Measurements from ENCODE around the gene ABCD3. TPM values are rescaled to one million over a fixed set of nuclear protein-coding genes. Genes with fewer than 3 reads are reported as not detected.

The ABCD3 gene
- total and polyA plus RNA-seq, 2 donors from 2014 or later, result 43.2 to 65.1 TPM

- FAIRE-seq (no peak), DNase-seq (no peak)
- intact Hi-C loops (cut with DNase I), result no loop called here
- H3K9ac ChIP-seq (ENCODE audit: low read length in 3 of 3), result no peak overlapping the region
- peaks cover 0 to 4% (median 4%) of the 10 kb centered on the region in 3 donors for H3K4me1 ChIP-seq (ENCODE audit: control insufficient read depth in 2 of 3, insufficient read depth in 2 of 3, low read depth in 1 of 3, low read length in 3 of 3)
- no peaks in the 10 kb centered on the region for H3K36me3 ChIP-seq (ENCODE audit: control insufficient read depth in 2 of 3, insufficient read depth in 3 of 3, low read length in 3 of 3)
- no peaks in the 10 kb centered on the region for H3K27me3 ChIP-seq (ENCODE audit: control insufficient read depth, insufficient read depth, low read length)
- no peak overlapping the region for H3K4me3 ChIP-seq (ENCODE audit: low read length in 3 of 3)
- H3K27ac ChIP-seq (ENCODE audit: low read depth in 2 of 2, low read length in 2 of 2), result no peak overlapping the region
- no peaks in the 10 kb centered on the region for H3K9me3 ChIP-seq (ENCODE audit: control insufficient read depth in 2 of 3, insufficient read depth in 1 of 3, low read length in 3 of 3)
- no peak for TF ChIP-seq CTCF (IDR thresholded peaks at IDR 0.05; ENCODE audit: borderline replicate concordance, extremely low read depth, insufficient read depth)
Measured at GRCh38 chr1:94413311-94413710, 4.9 kb upstream of the ABCD3 start.

GRCh38 chr1:94416901-94417727, 1.1 kb upstream of the ABCD3 start:
- intact Hi-C loops (cut with DNase I), result no loop called here
- Histone ChIP-seq H3K27me3 (ENCODE audit: control insufficient read depth, insufficient read depth, low read length) (no peaks in the 10 kb centered on the region), H3K4me1 (ENCODE audit: control insufficient read depth in 2 of 3, insufficient read depth in 2 of 3, low read depth in 1 of 3, low read length in 3 of 3) (peaks cover 0 to 14% (median 4%) of the 10 kb centered on the region in 3 donors), H3K9me3 (ENCODE audit: control insufficient read depth in 2 of 3, insufficient read depth in 1 of 3, low read length in 3 of 3) (no peaks in the 10 kb centered on the region), H3K36me3 (ENCODE audit: control insufficient read depth in 2 of 3, insufficient read depth in 3 of 3, low read length in 3 of 3) (no peaks in the 10 kb centered on the region), H3K4me3 (ENCODE audit: low read length in 3 of 3) (peak overlapping the region; percentile 62 to 92 (median 88)), H3K9ac (ENCODE audit: low read length in 3 of 3) (peak overlapping the region; percentile 66 to 81 (median 76)), H3K27ac (ENCODE audit: low read depth in 2 of 2, low read length in 2 of 2) (peak overlapping the region; percentile 78 to 83)
- no peak for FAIRE-seq
- DNase-seq, result peak in 3 of 5 donors; percentile 25 to 87 (median 81)
- TF ChIP-seq CTCF (IDR thresholded peaks at IDR 0.05; ENCODE audit: borderline replicate concordance, extremely low read depth, insufficient read depth), result no peak

- Histone ChIP-seq H3K4me3 (ENCODE audit: low read length in 3 of 3) (peak overlapping the region; percentile 62 to 92 (median 88)), H3K9me3 (ENCODE audit: control insufficient read depth in 2 of 3, insufficient read depth in 1 of 3, low read length in 3 of 3) (no peaks in the 10 kb centered on the region), H3K9ac (ENCODE audit: low read length in 3 of 3) (peak overlapping the region; percentile 66 to 81 (median 76)), H3K4me1 (ENCODE audit: control insufficient read depth in 2 of 3, insufficient read depth in 2 of 3, low read depth in 1 of 3, low read length in 3 of 3) (peaks cover 0 to 18% (median 4%) of the 10 kb centered on the region in 3 donors), H3K27me3 (ENCODE audit: control insufficient read depth, insufficient read depth, low read length) (no peaks in the 10 kb centered on the region), H3K36me3 (ENCODE audit: control insufficient read depth in 2 of 3, insufficient read depth in 3 of 3, low read length in 3 of 3) (no peaks in the 10 kb centered on the region), H3K27ac (ENCODE audit: low read depth in 2 of 2, low read length in 2 of 2) (peak overlapping the region; percentile 78 to 83)
- no peak for TF ChIP-seq CTCF (IDR thresholded peaks at IDR 0.05; ENCODE audit: borderline replicate concordance, extremely low read depth, insufficient read depth)
- DNase-seq, result no peak
- intact Hi-C loops (cut with DNase I), result no loop called here
- no peak for FAIRE-seq
Measured at GRCh38 chr1:94417728-94417977, 536 bp upstream of the ABCD3 start.
